ENCODE measurements around the gene MAP3K5. TPM values are rescaled to one million over a fixed set of nuclear protein-coding genes. Genes with fewer than 3 reads are reported as not detected.

Gene MAP3K5
- total RNA-seq, 3 donors from 2014 or later (not counting 1 experiment from before 2014, with no cell fraction given): 19.7 to 36.7 (median 35.4) TPM

GRCh38 chr6:136658711-136659110 is 133.6 kb downstream of the MAP3K5 start:
- DNase-seq (no peak), ATAC-seq (no peak)
- 89% methylated on average over 1 of the region's 2 CpGs for WGBS (ENCODE audit: insufficient coverage)
- no peak overlapping the region for H3K4me3 ChIP-seq (ENCODE audit: low read length)
- intact Hi-C loops (cut with micrococcal nuclease): no loop called here
- H3K4me1 ChIP-seq (ENCODE audit: control insufficient read depth, insufficient read depth, low read length): no peaks in the 10 kb centered on the region
- H3K27me3 ChIP-seq (ENCODE audit: control insufficient read depth, insufficient read depth, low read length): no peaks in the 10 kb centered on the region
- H3K4me3 Mint-ChIP-seq: no peak overlapping the region
- peaks cover 24% of the 10 kb centered on the region for H3K36me3 ChIP-seq (ENCODE audit: control insufficient read depth, insufficient read depth, low read length)
- peaks cover 7% of the 10 kb centered on the region for H3K36me3 Mint-ChIP-seq
- H3K27ac Mint-ChIP-seq: no peak overlapping the region
- no peaks in the 10 kb centered on the region for H3K27me3 Mint-ChIP-seq (ENCODE audit: low read depth in 2 of 2)
- H3K4me1 Mint-ChIP-seq: no peaks in the 10 kb centered on the region
- no peak for TF ChIP-seq CTCF (IDR thresholded peaks at IDR 0.05)
- H3K9me3 ChIP-seq (ENCODE audit: control insufficient read depth, insufficient read depth, low read length): no peaks in the 10 kb centered on the region
- no peaks in the 10 kb centered on the region for H3K9me3 Mint-ChIP-seq
- H3K27ac ChIP-seq (ENCODE audit: low read length): no peak overlapping the region

DNA sequence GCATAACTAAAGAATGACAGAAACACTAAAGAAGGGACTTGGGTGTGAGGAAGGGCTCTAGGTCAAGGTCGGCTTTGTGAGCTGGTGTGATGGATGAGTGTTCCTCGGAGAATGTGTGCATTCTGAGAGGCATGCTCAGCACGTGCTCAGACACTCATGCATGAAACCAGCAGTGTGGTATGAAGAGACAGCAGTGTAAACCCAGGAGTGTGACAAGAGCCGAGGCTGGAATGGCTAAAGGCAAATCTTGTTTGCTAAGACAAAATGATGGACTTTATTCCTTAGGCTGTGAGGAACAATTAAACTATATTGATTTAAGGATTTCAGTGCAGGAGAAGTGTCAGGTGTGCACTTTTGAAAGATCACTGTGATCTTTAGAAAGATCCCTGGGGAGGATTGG is 134.6 kb downstream of the MAP3K5 start:
- Histone ChIP-seq H3K27me3 (ENCODE audit: control insufficient read depth, insufficient read depth, low read length) (no peaks in the 10 kb centered on the region), H3K4me1 (ENCODE audit: control insufficient read depth, insufficient read depth, low read length) (no peaks in the 10 kb centered on the region), H3K9me3 (ENCODE audit: control insufficient read depth, insufficient read depth, low read length) (no peaks in the 10 kb centered on the region), H3K27ac (ENCODE audit: low read length) (no peak overlapping the region), H3K4me3 (ENCODE audit: low read length) (no peak overlapping the region), H3K36me3 (ENCODE audit: control insufficient read depth, insufficient read depth, low read length) (peaks cover 26% of the 10 kb centered on the region)
- Mint-ChIP-seq H3K4me1 (no peaks in the 10 kb centered on the region), H3K4me3 (no peak overlapping the region), H3K9me3 (no peaks in the 10 kb centered on the region), H3K36me3 (peaks cover 7% of the 10 kb centered on the region), H3K27ac (no peak overlapping the region), H3K27me3 (ENCODE audit: low read depth in 2 of 2) (no peaks in the 10 kb centered on the region)
- TF ChIP-seq CTCF (IDR thresholded peaks at IDR 0.05): no peak
- 95% methylated on average over 4 of the region's 4 CpGs for WGBS (ENCODE audit: insufficient coverage)
- intact Hi-C loops (cut with micrococcal nuclease): no loop called here
- no peak for DNase-seq
- no peak for ATAC-seq

DNA sequence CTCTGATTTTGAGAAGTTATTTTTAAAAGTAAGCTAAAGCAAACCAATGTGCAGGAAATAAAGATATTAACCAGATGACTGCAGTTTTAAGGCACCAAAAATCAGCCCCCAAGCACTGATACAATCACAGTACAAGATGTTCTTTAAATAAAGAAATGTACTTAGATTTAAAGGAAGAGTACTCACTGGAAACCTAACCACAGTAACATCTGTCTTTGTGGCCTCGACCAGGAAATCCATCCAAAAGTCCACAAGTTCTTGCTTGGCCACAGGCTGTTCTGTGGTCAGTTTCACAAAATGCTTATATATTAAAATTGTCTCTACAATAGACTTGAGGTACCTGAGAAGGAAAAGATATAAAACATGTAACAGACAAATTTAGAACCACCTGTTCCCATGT is 136.2 kb downstream of the MAP3K5 start:
- Mint-ChIP-seq H3K9me3 (no peaks in the 10 kb centered on the region), H3K4me1 (no peaks in the 10 kb centered on the region), H3K27me3 (ENCODE audit: low read depth in 2 of 2) (no peaks in the 10 kb centered on the region), H3K4me3 (no peak overlapping the region), H3K27ac (no peak overlapping the region), H3K36me3 (peaks cover 7% of the 10 kb centered on the region)
- Histone ChIP-seq H3K36me3 (ENCODE audit: control insufficient read depth, insufficient read depth, low read length) (peaks cover 29% of the 10 kb centered on the region), H3K27ac (ENCODE audit: low read length) (no peak overlapping the region), H3K4me3 (ENCODE audit: low read length) (no peak overlapping the region), H3K9me3 (ENCODE audit: control insufficient read depth, insufficient read depth, low read length) (no peaks in the 10 kb centered on the region), H3K27me3 (ENCODE audit: control insufficient read depth, insufficient read depth, low read length) (no peaks in the 10 kb centered on the region), H3K4me1 (ENCODE audit: control insufficient read depth, insufficient read depth, low read length) (no peaks in the 10 kb centered on the region)
- TF ChIP-seq CTCF (IDR thresholded peaks at IDR 0.05): no peak
- WGBS (ENCODE audit: insufficient coverage): 17% methylated on average over 1 of the region's 1 CpG
- ATAC-seq: no peak
- DNase-seq: no peak
- intact Hi-C loops (cut with micrococcal nuclease): no loop called here

DNA sequence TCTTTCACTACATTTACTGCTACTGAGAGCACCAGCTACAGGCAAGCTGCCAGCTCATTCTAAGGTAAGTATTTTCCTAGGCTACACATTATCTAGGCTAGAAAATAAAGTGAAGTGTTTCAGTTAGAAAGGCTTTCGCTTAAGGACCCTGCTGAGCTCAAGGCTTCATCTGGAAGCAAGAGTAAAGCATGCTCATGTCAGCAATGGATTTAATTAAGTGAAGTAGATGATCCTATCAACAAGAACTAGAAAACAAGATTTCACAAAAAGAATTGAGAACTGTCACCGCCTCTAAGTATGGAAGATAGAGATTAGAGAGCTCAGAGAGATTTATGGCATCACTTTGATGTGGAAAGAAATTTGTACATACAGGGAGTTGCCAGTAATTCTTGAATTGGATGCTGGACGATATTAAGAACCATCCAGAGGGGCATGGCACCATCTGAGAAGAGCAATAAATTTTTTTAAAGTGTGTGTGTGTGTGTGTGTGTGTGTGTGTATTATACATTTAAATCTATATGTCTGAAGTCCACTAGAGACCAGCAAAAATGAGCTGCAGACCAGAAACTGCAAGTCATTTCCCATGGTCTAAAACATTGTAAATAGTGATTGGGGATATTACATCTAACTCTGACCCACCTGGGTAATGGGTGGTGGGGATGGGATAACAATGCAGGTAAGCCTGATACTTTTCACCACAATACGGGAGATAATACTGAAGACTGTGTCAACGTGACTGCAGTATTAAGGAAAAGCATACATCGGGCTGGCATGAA is 136.8 kb downstream of the MAP3K5 start:
- Mint-ChIP-seq H3K27ac (no peak overlapping the region), H3K4me3 (no peak overlapping the region), H3K36me3 (peaks cover 7% of the 10 kb centered on the region), H3K4me1 (no peaks in the 10 kb centered on the region), H3K9me3 (no peaks in the 10 kb centered on the region), H3K27me3 (ENCODE audit: low read depth in 2 of 2) (no peaks in the 10 kb centered on the region)
- 81% methylated on average over 6 of the region's 6 CpGs for WGBS (ENCODE audit: insufficient coverage)
- Histone ChIP-seq H3K36me3 (ENCODE audit: control insufficient read depth, insufficient read depth, low read length) (peaks cover 29% of the 10 kb centered on the region), H3K4me1 (ENCODE audit: control insufficient read depth, insufficient read depth, low read length) (no peaks in the 10 kb centered on the region), H3K27me3 (ENCODE audit: control insufficient read depth, insufficient read depth, low read length) (no peaks in the 10 kb centered on the region), H3K4me3 (ENCODE audit: low read length) (no peak overlapping the region), H3K27ac (ENCODE audit: low read length) (no peak overlapping the region), H3K9me3 (ENCODE audit: control insufficient read depth, insufficient read depth, low read length) (no peaks in the 10 kb centered on the region)
- no peak for TF ChIP-seq CTCF (IDR thresholded peaks at IDR 0.05)
- ATAC-seq: no peak
- no peak for DNase-seq
- intact Hi-C loops (cut with micrococcal nuclease): no loop called here

Data from natural killer cell (primary cell).